22Rv1 (cell line): ENCODE data around the gene LMBR1L.

Experiments
- H3K27ac ChIP-seq: fragments of 450-650 bp; 2 replicates; pipeline ENCODE4 v1.5.1; 2017
- ZFX ChIP-seq: fragments of 450-650 bp; IDR thresholded peaks from 2 replicates; pipeline ENCODE4 v1.6.1; 2017; ENCODE audit warnings: antibody characterized with exemption, borderline replicate concordance
- TF ChIP-seq, protein P1 (sequence below): fragments of 450-650 bp; IDR thresholded peaks from 2 replicates; pipeline ENCODE4 v1.5.1; 2017; ENCODE audit warnings: mild to moderate bottlenecking

The LMBR1L gene

DNA sequence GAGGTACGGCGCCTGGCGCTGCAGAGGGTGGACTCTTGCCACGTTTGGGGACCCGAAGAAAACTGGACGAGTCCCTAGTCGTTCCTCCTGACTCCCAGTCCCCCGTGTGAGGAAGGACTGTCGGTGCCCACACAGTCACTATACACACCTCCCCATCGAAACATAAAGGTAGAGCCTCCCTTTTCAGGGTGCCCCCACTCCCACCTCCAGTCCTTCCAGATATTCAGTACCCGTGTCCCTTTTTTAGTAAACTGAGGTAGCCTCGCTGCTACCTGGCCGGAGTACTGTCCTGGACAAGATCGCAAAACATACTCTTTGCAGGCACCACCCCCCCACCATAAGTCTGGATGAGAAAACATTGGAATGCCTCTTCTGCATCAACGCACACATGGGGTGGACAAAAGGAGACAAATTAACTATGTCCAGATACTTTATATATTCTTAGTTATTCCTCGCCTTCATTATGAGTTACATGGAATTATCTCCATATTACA lies 49.4 kb downstream of the LMBR1L start:
- TF ChIP-seq ZFX: no peak
- TF ChIP-seq, protein P1, sequence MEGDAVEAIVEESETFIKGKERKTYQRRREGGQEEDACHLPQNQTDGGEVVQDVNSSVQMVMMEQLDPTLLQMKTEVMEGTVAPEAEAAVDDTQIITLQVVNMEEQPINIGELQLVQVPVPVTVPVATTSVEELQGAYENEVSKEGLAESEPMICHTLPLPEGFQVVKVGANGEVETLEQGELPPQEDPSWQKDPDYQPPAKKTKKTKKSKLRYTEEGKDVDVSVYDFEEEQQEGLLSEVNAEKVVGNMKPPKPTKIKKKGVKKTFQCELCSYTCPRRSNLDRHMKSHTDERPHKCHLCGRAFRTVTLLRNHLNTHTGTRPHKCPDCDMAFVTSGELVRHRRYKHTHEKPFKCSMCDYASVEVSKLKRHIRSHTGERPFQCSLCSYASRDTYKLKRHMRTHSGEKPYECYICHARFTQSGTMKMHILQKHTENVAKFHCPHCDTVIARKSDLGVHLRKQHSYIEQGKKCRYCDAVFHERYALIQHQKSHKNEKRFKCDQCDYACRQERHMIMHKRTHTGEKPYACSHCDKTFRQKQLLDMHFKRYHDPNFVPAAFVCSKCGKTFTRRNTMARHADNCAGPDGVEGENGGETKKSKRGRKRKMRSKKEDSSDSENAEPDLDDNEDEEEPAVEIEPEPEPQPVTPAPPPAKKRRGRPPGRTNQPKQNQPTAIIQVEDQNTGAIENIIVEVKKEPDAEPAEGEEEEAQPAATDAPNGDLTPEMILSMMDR: no peak
- H3K27ac ChIP-seq: peak overlapping the region; percentile 89

DNA sequence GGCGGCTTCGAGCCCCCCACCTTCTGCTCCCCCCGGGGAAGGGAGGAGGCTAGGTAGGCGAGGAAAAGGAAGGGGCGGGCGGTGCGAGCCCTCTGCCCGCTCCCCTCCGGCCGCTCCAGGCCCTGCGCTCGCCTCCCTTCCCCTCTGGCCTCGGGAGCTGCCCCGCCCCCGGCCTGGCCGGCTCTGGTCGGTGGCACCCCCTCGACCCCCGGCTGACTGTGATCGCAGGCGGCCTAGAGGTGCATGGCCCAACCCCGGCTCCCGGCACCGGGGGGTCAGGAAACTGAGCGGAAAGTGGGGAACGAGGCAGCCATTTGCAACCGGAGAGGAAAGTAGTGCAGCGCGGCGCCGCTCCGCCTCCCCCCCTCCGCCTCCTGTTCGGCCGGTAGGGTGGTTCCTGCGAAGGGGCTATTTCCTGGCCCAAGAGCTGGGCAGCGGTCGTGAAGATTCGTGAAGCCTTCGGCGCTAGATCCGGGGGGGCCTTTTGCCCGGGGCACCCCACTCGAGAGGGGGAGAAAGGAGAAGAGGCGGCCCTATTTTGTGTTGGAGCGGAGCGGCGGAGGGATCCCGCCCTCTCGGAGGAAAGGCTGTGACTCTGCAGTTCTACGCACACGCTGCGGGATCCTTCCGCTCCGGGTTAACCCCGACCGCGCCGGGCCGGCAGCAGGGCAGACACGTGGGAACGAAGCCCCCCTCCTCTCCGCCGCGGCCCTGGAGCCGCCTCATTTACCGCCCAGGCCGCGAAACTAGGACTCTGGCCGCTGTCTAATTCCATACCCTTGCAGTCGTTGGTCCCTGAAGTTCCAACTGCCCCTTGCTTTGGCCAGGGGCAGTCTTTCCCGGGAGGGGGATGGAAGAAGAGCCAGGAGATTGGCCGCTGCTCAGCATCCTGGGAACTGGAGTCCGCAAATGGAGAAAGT lies 50.1 kb downstream of the LMBR1L start, which contains the start of gene KMT2D:
KMT2D (minus strand) TSS at position 558 of the 920 bp plus-strand sequence. CDS start 5,470 bp downstream, outside the sequence.
- no peak for TF ChIP-seq ZFX
- TF ChIP-seq, protein P1: peak; percentile 33
- peak within 1 kb of the TSS; percentile 89 for H3K27ac ChIP-seq

DNA sequence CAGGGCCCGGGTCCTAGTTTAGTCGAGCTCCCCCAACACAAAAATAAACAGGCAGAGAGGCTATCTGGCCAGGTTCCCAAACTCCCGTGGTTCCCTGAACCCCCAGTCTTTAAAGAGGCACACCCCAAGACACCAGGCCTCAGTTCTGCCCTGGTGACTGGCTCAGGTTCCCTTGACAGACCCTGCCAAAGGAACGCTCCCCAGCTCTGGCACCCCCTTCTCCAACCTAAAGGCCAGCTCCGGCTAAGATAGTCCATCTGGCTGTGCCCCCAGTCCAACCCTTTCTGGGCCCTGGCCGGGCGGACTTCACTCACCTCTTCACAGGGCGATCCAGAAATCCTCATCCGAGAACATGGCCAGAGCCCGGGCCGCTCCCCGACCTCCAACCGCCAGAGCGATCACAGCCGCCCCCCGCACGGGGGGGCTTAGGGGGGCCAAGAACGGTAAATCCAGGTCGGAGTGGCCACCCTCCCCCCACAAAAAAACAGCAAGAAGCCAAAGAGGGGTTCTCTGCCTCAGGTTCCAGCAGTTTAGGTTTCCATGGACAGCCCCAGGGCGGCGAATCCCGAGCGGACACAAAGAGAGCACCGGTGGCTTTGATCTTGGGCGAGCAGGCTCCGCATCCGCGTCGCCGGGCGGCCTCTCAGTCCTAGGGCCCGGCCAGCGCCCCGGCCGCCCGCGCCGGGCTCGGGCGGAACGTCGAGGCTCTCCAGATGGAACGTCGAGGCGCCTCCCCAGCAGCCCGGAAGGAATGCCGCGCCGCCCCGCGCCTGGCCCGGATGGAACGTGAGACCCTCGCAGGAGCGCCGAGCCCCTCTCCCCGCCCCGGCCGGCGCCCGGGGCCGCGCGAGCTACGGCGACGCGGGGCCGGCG lies 51.1 kb downstream of the LMBR1L start:
- H3K27ac ChIP-seq: peak overlapping the region; percentile 89
- no peak for TF ChIP-seq ZFX
- TF ChIP-seq, protein P1: no peak

DNA sequence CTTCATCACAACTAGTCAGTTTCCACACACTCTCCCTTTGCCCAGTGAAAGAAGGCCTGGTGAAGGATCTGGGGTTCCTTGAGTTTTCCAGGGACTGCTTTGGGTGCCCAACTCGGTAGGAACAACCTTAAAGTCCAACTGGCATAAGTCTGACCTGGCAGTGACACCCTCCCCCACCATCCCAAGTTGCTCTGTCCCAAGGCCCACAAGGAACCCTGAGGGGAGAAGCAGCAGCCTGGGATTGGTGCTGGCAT lies 51.7 kb downstream of the LMBR1L start:
- peak overlapping the region; percentile 89 for H3K27ac ChIP-seq
- TF ChIP-seq, protein P1: no peak
- TF ChIP-seq ZFX: no peak

DNA sequence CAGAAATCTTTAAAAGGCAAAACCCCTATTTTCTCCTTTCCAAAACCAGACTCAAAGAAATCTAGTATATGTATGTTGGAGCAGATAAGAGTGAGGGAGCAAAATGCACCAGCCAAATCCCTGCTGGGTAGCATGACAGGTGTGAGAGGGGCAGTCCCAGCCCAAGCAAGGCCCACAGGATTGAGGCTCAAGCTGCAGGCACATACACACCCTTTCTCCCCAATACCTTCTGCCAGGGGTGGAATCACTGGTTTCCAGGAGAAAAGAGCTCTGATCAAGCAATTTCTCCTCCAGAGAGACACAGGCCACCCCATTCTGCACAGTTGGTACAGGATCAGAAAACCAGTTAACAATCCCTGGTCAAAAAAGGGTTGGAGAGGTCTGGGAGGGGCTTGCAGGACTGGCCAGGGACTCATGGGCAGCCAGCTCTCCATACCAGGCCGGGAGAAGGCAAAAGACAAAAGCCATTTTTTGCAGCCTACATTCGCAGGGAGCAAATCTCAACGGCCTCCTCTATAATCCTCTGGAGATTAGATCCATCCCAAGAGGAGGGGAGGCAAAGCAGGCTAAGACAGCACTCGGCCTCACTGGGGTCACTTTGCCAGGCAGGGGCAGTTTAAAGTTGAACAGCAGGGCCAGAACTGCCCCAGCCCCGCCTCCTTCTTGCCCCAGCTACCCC lies 52.1 kb downstream of the LMBR1L start:
- H3K27ac ChIP-seq: peak overlapping the region; percentile 89
- TF ChIP-seq, protein P1: no peak
- no peak for TF ChIP-seq ZFX

DNA sequence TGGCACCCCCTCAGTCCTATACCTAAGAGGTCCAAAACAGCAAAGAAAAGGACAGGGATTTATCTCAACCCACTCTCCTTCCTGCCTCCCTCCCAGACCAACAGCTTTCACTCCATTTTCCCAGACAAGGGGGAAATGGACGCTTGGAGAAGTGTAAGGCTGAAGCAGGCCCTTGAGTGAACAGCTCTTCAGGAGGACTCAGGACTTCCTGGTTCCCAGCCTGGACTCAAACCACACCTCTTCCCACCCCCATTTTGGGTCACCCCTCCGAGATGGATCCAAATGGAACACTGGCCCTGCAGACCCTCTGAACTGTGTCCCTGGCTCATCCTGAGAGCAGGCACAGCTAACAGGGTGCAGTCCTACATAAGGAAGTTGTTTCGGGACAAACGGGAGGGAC lies 52.8 kb downstream of the LMBR1L start:
- TF ChIP-seq, protein P1: no peak
- no peak for TF ChIP-seq ZFX
- H3K27ac ChIP-seq: peak overlapping the region; percentile 89
